DND-41 (cell line): ENCODE results near the gene SLAMF9.

Source experiments
- ATAC-seq: fragments of 200-7000 bp; cut with Tn5 transposase; 3 replicates; pipeline ENCODE4 v1.9.1; 2021; ENCODE audit warnings: low read depth; ENCODE audit not compliant: insufficient read depth
- DNase-seq: peaks from one replicate; pipeline ENCODE4 v3.0.0-alpha.2; 2020
- H2AFZ ChIP-seq: 2 replicates; pipeline ENCODE4 v1.6.0; 2012; ENCODE audit warnings: low read depth, low read length
- H3K27ac ChIP-seq: 2 replicates; pipeline ENCODE4 v1.5.1; 2012; ENCODE audit warnings: low read length, inconsistent platforms
- H3K27me3 ChIP-seq: fragments of 200-600 bp; sonication (generic); 2 replicates; pipeline ENCODE4 v1.6.0; 2012; ENCODE audit warnings: low read length, mild to moderate bottlenecking, inconsistent platforms; ENCODE audit not compliant: insufficient read depth, poor library complexity
- H3K36me3 ChIP-seq: 2 replicates; pipeline ENCODE4 v1.5.1; 2012; ENCODE audit warnings: low read length, inconsistent platforms; ENCODE audit not compliant: insufficient read depth
- H3K4me1 ChIP-seq: 2 replicates; pipeline ENCODE4 v1.5.1; 2012; ENCODE audit warnings: mild to moderate bottlenecking, low read length; ENCODE audit not compliant: insufficient read depth
- H3K4me2 ChIP-seq: 2 replicates; pipeline ENCODE4 v1.6.0; 2012; ENCODE audit warnings: mild to moderate bottlenecking, moderate library complexity, low read length, inconsistent platforms; ENCODE audit not compliant: insufficient read depth
- H3K4me3 ChIP-seq, 2 experiments: fragments of 200-600 bp in 1 of 2; shearing (Covaris generic) in 1 of 2; 2 replicates each; pipeline ENCODE4 v1.5.1; 2012 to 2016; ENCODE audit warnings: inconsistent platforms in 2 of 2, low read length in 2 of 2, mild to moderate bottlenecking in 2 of 2, low read depth in 1 of 2, moderate library complexity in 1 of 2
- H3K79me2 ChIP-seq: 2 replicates; pipeline ENCODE4 v1.6.0; 2012; ENCODE audit warnings: low read length, inconsistent platforms; ENCODE audit not compliant: insufficient read depth
- H3K9ac ChIP-seq: 2 replicates; pipeline ENCODE4 v1.6.0; 2012; ENCODE audit warnings: low read depth, mild to moderate bottlenecking, inconsistent platforms, low read length, moderate library complexity
- H3K9me3 ChIP-seq: 2 replicates; pipeline ENCODE4 v1.5.1; 2012; ENCODE audit warnings: low read length, moderate library complexity, mild to moderate bottlenecking, inconsistent platforms; ENCODE audit not compliant: insufficient read depth, severe bottlenecking
- H4K20me1 ChIP-seq: 2 replicates; pipeline ENCODE4 v1.6.0; 2012; ENCODE audit warnings: low read length; ENCODE audit not compliant: insufficient read depth
- EZH2 ChIP-seq: IDR thresholded peaks from 3 replicates; pipeline ENCODE4 v1.6.1; 2012; ENCODE audit warnings: borderline replicate concordance, low read depth, mild to moderate bottlenecking, moderate library complexity, low read length, inconsistent platforms; ENCODE audit not compliant: severe bottlenecking
- TF ChIP-seq, protein P1 (sequence below): IDR thresholded peaks from 2 replicates; pipeline ENCODE4 v1.5.1; 2012; ENCODE audit warnings: borderline replicate concordance, low read length, moderate library complexity, mild to moderate bottlenecking; ENCODE audit not compliant: poor library complexity, severe bottlenecking; ENCODE audit errors: extremely low read depth

The SLAMF9 gene

DNA sequence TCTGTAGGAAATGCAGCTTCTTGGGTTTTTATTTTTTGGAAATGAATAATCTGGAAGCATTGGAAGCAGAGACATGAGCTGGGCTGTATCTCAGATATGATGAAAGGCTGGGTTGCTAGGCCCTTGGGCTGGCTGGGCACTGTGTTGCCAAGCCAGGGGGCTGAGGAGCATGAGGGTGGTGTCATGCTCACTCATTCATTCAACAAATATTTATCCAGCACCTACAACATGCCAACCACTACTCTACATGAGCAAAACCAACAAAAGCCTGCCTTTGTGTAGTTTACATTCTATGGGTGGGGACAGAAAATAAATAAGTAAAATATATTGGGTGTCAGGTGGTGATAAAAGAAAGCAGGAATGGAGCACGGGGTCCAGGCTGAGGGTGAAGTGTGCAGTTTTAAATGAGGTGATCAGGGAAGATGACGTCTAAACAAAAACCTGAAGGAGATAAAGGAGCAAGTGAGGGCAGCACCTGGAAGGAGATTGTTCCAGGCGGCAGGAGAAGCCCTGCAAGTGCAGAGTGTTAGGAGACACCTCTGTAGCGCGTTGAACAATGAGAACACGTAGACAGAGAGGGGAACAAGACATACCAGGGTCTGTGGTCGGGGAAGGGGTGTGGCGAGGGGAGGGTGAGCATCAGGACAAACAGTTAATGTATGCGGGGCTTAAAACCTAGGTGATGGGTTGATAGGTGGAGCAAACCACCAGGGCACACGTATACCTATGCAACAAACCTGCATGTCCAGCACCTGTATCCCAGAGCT, 39.6 kb downstream of the SLAMF9 start:
- H3K4me2 ChIP-seq: no peak overlapping the region
- H3K27me3 ChIP-seq: no peaks in the 10 kb centered on the region
- H3K4me1 ChIP-seq: peaks cover 17% of the 10 kb centered on the region
- no peak overlapping the region for H2AFZ ChIP-seq
- no peak overlapping the region for H3K4me3 ChIP-seq
- no peak overlapping the region for H3K27ac ChIP-seq
- no peaks in the 10 kb centered on the region for H3K79me2 ChIP-seq
- peaks cover 11% of the 10 kb centered on the region; the same call in 1 of the 2 replicates for H4K20me1 ChIP-seq
- no peak for DNase-seq
- H3K9me3 ChIP-seq: no peaks in the 10 kb centered on the region
- H3K9ac ChIP-seq: no peak overlapping the region
- peaks cover 27% of the 10 kb centered on the region for H3K36me3 ChIP-seq
- no peak for ATAC-seq
- TF ChIP-seq, protein P1, sequence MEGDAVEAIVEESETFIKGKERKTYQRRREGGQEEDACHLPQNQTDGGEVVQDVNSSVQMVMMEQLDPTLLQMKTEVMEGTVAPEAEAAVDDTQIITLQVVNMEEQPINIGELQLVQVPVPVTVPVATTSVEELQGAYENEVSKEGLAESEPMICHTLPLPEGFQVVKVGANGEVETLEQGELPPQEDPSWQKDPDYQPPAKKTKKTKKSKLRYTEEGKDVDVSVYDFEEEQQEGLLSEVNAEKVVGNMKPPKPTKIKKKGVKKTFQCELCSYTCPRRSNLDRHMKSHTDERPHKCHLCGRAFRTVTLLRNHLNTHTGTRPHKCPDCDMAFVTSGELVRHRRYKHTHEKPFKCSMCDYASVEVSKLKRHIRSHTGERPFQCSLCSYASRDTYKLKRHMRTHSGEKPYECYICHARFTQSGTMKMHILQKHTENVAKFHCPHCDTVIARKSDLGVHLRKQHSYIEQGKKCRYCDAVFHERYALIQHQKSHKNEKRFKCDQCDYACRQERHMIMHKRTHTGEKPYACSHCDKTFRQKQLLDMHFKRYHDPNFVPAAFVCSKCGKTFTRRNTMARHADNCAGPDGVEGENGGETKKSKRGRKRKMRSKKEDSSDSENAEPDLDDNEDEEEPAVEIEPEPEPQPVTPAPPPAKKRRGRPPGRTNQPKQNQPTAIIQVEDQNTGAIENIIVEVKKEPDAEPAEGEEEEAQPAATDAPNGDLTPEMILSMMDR: no peak
- TF ChIP-seq EZH2: no peak

DNA sequence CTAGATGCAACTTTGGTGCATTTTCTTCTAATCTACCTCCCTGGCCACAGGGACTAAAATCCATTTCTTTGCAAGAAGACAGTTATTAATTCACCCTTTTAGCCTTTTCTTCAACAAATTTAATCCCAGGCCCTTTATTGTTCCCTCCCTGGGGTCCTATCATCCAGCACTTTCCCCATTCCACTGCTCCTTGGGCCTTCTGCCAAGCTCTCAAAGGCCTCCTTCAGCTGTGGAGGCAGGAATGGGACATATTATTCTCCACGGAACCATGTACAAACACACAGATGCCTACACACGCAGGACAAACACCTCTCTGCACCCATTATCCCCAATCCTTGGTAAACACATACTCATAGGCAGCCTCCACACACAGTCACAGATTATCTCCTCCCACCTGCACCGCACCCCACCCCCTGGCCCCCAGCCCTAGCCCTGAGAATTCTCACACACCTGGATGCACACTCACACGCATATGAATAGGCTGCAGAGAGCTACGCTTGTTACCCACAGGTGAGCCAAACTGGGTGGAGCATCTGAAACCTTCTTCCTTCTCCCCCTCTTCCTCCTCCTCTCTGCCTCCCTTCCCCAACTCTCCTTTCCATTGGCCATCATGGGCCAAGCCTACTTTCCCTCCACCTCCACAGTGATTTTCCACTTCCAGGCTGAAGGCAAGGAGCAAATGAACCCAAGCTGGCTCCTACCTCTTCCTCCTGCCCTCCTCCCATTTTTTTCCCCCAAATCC, 40.4 kb downstream of the SLAMF9 start:
- ATAC-seq (no peak), DNase-seq (no peak)
- peaks cover 3% of the 10 kb centered on the region; the same call in 1 of the 2 replicates for H4K20me1 ChIP-seq
- H3K4me2 ChIP-seq: no peak overlapping the region
- no peak overlapping the region for H3K4me3 ChIP-seq
- no peaks in the 10 kb centered on the region for H3K9me3 ChIP-seq
- H2AFZ ChIP-seq: no peak overlapping the region
- H3K4me1 ChIP-seq: peaks cover 17% of the 10 kb centered on the region
- TF ChIP-seq, protein P1: no peak
- TF ChIP-seq EZH2: no peak
- H3K36me3 ChIP-seq: peaks cover 19% of the 10 kb centered on the region
- no peak overlapping the region for H3K9ac ChIP-seq
- H3K79me2 ChIP-seq: no peaks in the 10 kb centered on the region
- H3K27ac ChIP-seq: no peak overlapping the region
- H3K27me3 ChIP-seq: no peaks in the 10 kb centered on the region

DNA sequence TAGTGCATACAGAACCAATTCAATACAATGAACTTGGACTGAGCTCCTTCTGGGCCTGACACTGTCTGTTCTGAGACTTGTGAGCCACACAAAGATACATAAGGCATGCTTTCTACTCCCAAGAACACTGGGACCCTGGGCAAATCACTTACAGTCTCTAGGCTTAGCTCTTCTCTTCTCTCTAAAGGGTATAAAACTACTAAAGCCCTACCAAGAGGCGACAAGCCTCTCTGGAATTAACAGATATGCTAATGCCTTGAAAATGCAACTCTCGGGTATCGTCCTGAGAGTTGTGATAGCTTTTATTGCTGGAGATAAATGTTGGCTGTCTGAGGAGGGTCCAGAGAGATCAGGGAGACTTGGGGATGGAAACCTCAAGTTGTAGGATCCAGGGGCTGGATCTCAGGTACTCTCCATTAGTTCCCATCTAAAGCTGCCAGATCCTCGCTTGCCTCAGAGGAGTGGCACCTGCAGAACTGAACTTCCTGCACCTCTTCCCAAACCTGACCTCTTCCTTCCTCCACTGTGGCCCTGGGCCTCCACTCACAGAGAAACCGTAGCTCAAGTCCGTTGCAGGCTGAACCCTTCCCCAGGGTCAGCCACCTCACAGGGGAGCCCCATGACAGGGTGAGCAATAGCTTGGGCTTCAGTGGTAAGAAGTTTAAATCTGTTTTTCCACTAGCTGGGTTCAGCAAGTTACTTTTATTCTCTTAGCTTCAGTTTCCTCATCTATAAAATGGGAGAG, 42.5 kb downstream of the SLAMF9 start:
- peaks cover 3% of the 10 kb centered on the region; the same call in 1 of the 2 replicates for H3K36me3 ChIP-seq
- H3K27me3 ChIP-seq: no peaks in the 10 kb centered on the region
- H3K27ac ChIP-seq: no peak overlapping the region; the same call in 1 of the 2 replicates
- peaks cover 17% of the 10 kb centered on the region for H3K4me1 ChIP-seq
- no peak overlapping the region for H3K4me2 ChIP-seq
- no peak overlapping the region for H3K4me3 ChIP-seq
- TF ChIP-seq, protein P1: no peak
- TF ChIP-seq EZH2: no peak
- no peaks in the 10 kb centered on the region for H4K20me1 ChIP-seq
- ATAC-seq (no peak), DNase-seq (no peak)
- H3K79me2 ChIP-seq: no peaks in the 10 kb centered on the region
- no peak overlapping the region for H3K9ac ChIP-seq
- no peaks in the 10 kb centered on the region for H3K9me3 ChIP-seq
- no peak overlapping the region for H2AFZ ChIP-seq
